Stimulated activated CD4-positive, alpha-beta T cell treated with anti-CD3 and anti-CD28 coated beads, Interleukin-4, amount 100 ng/mL, for 4 hours (primary cell): ENCODE results near the gene ADD1.

Experiments used
- DNase-seq, 2 experiments: peaks; one replicate each; pipeline ENCODE4 v3.0.0-alpha.2; 2020

The ADD1 gene

DNA sequence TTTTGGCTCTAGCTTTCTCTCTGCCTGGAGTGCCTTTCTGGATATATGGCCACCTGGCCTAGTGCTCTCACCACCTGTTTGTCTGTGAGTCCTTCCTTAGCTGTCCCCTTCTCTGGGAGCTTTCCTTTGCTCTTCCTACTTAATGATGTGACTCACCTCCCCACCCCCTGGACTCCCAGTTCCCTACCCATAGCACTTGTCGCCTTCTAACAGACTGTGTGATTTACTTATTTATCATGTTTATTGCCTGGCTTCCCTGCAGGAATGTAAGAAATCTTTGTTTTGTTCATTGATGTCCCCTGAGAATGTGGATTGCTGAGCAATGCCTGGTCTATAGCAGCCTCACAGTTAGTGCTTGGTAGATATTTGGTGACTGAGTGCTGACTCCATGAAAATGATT lies 18.9 kb downstream of the ADD1 start:
- DNase-seq, result no peak

DNA sequence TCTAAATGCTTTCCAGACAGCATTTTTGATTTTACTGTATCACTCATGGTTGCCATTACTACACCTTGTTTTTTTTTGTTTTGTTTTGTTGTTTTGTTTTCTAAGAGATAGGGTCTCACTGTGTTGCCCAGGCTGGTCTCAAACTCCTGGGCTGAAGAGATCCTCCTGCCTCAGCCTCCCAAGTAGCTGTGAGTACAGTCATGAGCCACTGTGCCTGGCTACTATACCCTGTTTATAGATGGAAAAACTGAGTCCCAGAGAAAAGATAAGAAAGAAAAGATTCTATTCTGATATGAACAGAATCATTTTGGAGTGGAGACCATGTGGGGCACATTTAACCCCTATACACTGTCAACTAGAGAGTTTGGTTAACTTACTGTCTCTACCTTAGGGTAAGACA lies 20.0 kb downstream of the ADD1 start:
- DNase-seq, result no peak

DNA sequence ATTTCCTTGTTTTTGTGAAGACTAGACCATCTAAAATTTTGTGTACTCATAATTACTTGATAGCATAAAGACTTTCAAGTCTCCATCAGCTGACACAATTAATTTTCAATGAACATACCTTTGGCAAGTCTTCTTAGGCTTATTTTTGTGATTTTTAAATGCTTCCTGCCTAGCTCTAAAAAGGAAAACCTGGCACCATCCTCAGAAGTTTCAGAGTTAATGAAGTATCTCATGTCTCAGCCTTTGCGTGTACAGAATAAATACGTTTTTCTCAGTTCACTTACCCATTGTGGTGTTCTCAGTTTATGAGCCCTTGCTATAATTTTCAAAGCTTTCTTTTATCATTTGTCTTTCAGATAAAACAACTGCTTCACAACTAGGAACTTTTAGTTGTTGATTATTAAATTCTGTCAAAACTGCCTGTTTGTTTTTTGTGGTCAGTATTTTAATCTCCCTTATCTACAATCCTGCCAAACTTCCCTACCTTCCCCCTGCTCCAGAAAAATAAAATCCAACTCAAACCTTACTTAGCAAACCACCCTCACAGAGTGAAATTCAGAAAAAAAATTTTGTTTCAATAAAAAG lies 21.6 kb downstream of the ADD1 start:
- DNase-seq, result no peak

DNA sequence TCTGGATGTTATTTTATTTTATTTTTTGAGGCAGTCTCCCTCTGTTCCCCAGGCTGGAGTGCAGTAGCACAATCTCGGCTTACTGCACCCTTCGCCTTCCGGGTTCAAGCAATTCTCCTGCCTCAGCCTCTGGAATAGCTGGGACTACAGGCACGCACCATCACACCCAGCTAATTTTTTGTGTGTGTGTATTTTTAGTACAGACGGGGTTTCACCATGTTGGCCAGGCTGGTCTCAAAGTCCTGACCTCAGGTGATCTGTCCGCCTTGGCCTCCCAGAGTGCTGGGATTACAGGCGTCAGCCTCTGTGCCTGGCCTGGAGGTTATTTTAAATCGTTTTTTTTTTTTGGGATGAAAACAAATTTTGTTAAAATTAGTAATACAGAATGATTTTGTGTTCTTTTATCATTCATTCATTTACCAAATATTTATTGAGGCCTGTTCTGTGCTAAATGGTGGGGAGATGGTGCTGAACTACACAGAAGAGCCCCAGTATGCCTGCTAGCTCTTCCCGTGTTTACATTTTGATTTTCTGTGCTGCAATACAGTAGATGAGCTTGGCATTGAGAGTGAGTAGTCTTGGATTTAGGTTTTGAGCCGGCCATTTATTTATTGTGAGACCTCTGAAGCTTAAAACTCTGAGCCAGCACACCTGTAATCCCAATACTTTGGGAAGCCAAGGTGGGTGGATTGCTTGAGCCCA lies 22.7 kb downstream of the ADD1 start:
- no peak for DNase-seq

DNA sequence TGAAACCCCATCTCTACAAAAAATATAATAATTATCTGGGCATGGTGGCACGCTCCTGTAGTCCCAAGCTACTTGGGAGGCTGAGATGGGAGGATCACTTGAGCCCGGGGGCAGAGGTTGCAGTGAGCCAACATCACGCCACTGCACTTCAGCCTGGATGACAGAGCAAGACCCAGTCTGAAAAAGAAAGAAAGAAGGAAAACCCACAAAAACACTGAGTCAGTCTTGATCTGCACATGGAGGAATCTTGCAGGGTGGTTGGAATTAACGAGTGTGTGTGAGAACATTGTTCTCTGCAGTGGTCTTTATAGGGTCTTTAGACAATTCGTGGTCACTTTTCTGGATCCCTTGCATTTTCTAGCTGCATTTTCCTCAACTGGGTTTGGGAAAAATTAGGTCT lies 23.2 kb downstream of the ADD1 start:
- no peak for DNase-seq

DNA sequence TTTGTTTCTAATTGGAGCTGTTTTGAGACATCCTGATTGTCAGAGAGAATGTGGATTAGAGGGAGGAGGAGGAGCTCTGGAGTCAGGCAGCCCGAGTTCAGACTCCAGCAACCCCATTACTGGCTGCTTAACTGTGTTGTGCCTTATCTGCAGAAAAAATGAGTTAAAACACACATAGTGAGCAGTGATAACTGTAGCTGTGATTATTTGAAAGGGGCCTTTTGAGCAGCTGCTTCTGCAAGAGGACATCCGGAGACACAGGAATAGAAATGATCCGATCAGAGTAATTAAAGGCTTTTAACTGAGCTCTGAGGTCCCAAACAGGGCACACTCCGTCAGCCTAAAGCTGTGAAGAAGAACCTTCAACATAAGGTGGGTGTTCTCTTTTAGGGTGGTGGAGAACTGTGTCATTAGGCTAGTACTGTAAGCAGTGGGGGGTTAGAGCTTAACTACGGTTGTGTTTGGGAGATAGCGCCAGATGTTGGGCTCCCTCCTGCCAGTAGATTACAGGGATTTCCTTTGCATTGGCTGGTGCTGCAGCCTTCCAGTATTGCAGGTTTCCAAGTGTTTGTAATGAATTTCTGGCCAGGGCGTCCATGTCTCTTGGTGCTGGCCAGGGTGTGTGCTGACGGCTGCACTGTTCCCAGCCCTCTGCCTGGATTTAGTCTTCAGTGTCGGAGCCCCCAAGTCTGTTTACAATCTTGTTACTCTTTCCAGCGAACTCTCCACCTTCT lies 24.3 kb downstream of the ADD1 start:
- DNase-seq, result no peak

DNA sequence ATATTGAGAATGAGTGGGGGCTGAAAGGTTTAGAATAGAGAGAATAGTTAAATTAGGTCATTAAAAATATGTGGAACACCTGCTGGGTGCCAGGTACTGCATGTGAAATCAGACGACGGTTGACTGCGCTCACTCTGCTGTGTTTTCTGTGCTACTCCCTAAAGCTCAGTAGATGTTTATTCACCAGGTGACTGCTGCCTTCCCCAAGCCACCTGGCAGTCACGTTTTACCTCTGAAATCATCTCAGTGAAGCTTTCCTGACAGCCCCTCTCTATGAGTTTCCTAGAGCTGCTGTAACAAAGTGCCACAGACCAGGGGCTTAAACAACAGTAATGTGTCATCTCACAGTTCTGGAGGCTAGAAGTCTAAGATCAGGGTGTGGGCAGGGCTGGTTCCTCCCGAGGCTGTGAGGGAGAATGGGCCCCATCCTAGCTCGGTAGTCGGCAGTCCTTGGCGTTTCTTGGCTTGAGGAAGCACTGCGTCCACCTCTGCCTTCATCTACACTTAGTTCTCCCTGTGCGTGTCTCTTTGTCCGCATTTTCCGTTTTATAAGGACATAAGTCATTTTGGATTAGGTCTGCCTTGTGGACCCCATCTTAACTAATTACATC lies 25.3 kb downstream of the ADD1 start:
- no peak for DNase-seq

DNA sequence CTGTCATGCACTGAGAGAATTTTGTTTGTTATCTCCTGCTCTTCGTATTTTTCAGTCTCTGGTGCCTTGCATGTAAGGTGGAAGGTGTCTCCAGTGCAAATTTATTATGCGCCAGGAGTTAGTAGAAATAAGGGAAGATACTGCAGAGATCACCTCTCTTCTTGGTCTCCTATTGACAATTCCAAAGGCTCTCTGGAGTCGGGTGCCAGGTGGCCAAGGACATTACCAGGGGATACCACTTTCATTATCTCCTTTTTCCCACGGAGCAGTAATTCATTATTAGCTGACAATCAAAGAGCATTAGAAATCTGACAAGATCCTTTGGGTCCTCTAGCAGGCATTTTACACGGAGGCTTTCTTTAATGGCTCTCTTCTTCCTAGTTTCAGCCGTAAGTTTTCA lies 26.0 kb downstream of the ADD1 start:
- DNase-seq, result no peak

DNA sequence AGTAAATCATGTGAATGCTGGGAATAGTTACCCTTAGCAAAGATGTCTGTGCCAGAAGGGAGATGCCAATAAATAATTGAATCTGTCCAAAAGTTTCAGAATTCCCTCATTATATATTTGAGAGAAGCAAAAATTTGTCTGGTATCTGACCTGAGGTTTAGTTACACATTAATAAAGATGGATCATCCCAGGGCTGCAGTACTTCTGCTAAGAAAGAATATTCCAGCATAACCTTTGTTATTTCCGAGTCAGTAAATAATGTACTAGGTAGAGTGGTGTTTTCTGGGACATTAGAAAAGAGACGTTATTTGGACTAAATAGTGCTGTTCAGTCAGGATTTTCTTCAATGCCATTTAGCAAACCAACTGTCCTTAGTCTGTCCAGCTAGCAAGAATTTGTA lies 26.4 kb downstream of the ADD1 start:
- no peak for DNase-seq

DNA sequence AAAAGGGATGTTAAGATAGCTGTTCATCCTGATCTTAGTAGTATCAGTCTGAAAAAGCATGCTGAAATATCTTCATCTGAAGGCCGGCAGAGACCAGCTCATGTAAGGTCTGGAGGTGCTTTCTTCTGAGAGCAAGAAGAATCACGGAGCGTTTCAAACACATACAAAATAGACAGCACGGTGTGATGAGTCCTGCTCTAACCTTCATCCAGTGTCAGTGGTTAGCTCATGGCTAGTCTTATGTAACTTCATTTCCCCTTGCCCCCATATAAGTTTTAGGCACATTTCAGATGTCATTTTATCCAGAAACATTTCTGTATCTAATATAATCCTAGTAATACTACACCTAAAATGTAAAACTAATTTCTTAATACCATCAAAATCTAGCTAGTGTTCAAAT lies 27.8 kb downstream of the ADD1 start:
- DNase-seq, result no peak

DNA sequence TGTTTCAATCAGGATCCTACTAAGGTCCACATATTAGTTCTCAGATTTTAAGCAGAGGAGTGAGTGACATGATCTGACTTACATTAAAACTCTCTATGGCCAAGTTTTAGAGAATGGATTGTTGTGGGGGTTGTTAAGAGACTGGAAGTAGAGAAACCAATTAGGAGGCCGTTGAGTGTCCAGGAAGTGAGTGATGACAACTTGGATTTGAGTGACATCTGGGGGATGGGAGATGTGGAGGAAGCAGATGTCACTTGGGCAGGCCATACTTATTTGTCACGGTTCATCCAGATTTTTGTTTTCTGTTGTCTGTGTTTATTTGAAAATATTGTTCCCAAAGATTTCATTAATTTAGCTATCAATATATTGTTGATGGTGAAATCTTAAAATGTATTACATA lies 28.3 kb downstream of the ADD1 start:
- no peak for DNase-seq

DNA sequence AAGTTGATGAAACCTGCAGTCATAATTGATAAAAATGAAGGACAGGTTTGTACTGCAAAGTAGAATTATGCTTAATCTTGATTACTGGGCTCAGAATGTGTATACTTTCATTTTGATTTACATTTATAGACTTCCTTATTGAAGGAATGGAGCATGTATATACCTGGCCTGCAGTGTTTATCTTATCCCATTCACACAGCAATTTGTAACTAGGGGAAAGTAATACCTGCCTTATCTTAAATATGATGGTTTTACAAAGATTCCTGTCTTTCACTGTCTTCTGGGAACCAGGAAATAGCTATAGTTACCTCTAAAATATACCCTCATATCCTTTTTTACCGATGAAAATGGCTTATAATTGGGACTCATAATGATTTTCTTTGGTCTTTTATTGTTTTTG lies 29.7 kb downstream of the ADD1 start:
- no peak for DNase-seq

DNA sequence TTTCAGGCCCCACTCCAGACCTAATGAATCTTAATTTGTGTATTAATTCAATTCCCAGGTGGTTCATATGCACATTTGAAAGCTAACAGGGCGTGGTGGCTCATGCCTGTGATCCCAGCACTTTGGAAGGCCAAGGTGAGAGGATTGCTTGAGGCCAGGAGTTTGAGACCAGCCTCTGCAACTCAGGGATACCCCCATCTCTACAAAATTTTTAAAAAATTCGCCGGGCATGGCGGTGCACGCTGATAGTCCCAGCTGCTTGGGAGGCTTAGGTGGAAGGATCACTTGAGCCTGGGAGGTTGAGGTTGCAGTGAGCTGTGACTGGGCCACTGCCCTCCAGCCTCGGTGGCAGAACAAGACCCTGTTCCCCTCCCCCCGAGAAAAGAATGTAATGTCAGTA lies 31.2 kb downstream of the ADD1 start:
- no peak for DNase-seq

DNA sequence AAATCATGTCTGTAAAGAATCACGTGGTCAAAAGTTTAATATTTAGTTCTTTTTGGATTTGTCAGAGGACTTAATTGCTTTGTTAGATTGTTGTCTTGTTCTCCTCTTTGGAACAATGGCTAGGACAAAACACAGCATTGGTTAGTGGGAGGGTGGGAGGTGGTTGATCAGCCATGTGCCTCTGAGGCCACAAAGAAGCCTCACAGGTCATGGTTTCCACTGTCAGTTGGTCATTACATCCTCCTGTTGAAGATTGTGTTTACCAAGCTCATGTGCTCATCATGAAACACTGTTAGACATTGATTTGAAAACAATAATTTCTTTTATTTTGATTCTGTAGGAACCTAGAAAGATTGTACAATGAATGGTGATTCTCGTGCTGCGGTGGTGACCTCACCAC lies 31.9 kb downstream of the ADD1 start:
- DNase-seq, result no peak

DNA sequence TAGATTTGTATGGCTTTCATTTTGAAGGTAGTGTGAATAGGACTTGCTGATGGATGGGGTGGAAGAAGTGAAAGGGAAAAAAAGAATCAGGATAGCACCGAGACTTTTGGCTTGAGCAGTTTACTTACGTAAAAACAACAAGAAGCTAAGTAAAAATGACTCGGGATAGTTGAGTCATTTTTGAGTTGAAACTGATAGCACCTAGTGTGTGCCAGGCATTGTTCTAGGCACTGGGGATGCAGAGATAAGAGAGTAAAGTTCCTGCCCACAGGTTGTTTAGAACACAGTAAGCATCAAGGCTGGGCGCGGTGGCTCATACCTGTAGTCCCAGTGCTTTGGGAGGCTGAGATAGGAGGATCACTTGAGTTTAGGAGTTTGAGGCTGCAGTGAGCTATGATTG lies 34.7 kb downstream of the ADD1 start:
- DNase-seq, result peak in 1 of 2 experiments; percentile 5

DNA sequence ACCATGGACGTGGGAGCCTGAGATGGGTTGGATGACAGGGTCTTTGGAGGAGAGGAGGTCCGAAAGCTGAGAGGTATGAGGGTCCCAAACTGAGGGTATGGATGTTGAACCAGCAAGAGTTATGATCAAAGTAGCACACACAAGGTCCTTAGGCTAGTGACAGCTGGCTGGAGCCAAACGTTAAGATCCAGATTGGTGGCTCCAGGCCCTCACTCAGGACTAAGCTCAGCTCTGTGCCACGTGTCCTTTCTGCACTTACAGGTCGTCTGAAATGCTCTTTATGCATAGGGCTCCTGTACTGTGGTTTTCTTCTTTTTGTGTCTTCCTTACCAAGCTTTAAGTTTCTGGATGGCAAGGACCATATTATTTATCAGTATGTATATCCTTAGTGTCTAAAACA lies 35.4 kb downstream of the ADD1 start:
- DNase-seq, result no peak

DNA sequence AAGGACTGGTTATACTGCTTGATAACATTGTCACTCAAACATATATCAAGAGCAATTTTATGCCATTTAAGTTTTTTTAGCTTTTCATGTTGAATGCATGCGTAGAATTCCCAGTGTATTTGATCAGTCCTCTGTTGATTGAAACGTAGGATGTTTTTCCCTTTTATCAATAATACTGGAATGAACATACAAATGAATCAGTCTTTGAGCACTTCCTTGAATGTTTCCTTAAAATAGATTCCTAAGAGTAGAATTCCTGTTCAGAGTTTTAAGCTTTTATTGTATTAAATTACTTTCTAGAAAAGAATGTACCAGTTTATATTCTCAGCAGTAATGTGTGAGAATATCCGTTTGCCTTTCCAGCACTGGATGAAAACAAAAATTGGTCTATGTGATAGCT lies 37.8 kb downstream of the ADD1 start:
- no peak for DNase-seq

DNA sequence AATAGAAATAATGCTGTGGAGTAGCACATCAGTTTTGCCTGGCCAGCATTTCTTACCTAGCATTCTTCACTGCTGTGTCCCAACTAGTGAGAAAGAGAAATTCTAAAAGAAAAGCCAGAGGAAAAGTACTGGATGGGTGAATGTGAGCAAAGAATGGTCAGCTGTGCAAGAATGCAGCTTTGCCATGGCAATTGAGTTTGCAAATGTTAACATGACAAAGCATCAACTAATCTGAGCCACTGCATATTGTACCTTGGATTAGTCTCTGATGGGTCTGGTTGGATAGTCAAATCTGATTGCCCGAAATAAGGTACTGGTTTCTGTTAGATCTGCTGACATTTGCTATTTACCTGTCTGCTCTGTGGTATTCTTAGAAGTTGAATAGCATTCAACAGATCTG lies 38.7 kb downstream of the ADD1 start:
- DNase-seq, result no peak

DNA sequence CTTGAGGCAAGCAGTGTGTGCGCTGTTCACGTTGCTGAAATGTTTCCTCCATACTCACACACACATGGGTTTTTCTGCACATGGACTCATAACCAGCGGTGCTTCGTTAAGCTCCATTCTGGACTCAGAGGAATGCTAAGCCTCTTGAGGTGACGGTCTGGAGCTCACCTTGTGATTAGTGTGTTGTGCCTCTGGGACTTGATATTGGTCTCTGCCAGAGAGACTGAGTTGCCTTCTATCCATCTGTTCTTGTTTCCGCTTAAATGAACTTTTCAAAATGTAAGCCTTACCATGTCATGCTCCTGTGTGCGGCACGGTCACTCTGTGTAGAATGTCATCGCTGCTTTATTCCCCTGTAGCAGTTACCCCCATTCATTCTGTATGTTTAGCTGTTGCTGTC lies 42.5 kb downstream of the ADD1 start:
- no peak for DNase-seq

DNA sequence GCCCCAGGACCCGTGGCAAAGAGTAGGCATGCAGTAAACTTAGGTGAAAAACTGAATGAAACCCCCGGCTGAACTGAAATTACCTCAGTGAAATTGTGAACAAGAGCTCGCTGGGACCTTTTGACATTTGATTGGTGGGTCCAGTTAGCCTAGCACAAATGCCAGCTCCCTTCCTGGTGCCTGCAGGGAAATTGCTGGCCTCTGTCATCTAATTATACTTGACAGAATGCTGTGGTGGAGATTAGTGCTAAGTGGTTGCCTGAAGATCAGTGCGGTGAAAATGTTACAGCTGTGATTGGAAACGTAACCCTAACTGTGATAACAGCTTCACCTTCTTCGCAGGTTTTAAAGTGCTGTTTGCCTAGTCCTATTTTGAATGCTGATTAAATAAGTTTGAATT lies 43.0 kb downstream of the ADD1 start:
- DNase-seq, result no peak

DNA sequence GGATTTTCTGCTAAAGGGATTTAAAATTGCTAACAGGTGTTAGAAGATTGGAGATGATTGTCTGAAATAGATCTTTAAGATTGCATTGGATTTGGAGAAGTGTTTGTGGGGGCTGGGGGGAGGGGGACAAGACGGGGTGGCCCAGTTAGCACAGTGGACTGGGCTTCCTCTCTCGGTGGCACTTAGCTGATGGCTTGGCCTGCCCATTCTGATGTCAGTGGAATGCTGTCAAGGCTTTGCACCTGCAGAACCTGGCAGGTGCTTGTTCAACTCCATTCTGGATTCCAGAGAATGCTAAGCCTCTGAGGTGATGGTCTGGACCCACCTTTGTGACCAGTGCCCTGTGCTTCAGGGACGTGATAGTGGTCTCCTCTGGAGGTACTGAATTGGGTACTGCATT lies 43.7 kb downstream of the ADD1 start:
- no peak for DNase-seq

DNA sequence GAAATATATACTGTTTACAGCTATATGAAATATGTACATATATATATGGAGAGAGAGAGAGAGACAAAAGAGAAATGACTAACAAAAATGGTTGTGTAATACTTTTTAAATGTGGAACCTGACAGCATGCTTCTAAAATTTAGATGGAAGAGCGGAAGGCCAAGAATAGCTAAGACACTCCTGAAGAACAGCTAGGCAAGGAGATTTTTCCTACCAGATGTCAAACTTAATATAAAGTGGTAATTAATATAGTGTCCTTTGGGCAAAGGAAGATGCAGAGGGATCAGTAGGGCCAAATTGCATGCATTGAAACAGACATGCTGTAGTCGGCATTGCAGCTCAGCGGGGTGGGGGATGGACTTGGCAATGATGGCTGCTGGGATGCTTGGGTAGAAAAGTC lies 45.2 kb downstream of the ADD1 start:
- no peak for DNase-seq

DNA sequence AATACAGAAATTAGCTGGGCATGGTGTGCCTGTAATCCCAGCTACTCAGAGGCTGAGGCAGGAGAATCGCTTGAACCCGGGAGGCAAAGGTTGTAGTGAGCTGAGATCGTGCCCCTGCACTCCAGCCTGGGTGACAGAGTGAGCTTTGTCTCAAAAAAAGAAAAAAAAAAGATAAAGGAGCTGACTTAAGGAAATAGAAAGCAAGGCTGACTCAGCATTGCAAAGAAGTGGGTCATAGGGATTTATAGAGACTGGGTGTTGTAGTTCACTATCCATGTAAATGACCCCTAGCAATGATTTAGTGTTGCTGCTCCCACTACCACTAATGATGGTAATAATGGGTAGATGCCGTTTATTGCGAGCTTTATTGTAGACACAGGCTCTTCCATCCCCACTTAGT lies 47.6 kb downstream of the ADD1 start:
- no peak for DNase-seq

DNA sequence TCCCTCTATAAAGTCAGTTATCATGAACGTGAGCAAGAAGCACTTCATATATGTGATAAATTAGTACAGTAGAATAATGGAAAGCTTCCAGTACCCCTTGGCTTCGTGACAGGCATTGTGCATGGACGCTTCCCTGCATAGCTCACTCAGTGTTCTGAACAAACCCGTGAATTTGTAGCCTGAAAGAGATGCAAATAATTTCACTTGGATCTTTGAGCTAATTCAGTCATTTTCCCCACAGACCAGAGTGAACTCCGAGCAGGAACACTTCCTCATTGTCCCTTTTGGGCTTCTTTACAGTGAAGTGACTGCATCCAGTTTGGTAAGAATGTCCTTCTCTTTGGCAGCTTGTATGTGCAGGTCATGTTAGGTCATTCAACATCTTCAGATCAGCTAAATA lies 50.1 kb downstream of the ADD1 start:
- DNase-seq, result no peak
